Memory B cell (primary cell): ENCODE data around the gene FMN1.
A peak's percentile ranks its signal among the peaks of the same experiment; 100 is the strongest.

ENCODE experiments used
- ATAC-seq: fragments of 150-1000 bp; cut with Tn5 transposase; 2 replicates; pipeline ENCODE4 v1.10.0; 2021; ENCODE audit warnings: low read depth, mild to moderate bottlenecking, moderate library complexity
- DNase-seq, 2 donors: peaks; one replicate each; pipeline ENCODE4 v3.0.0; 2022; ENCODE audit warnings: low spot score in 2 of 2
- H3K27ac Mint-ChIP-seq: one replicate; pipeline ENCODE4 v1.8.0; 2022; ENCODE audit warnings: mild to moderate bottlenecking, moderate library complexity, mixed read lengths
- H3K27me3 Mint-ChIP-seq: one replicate; pipeline ENCODE4 v1.8.0; 2022; ENCODE audit warnings: mixed read lengths
- H3K36me3 Mint-ChIP-seq: one replicate; pipeline ENCODE4 v1.8.0; 2022; ENCODE audit warnings: mild to moderate bottlenecking, mixed read lengths
- H3K4me1 Mint-ChIP-seq: one replicate; pipeline ENCODE4 v1.8.0; 2022; ENCODE audit warnings: mixed read lengths
- H3K4me3 Mint-ChIP-seq: one replicate; pipeline ENCODE4 v1.8.0; 2022; ENCODE audit warnings: mild to moderate bottlenecking, moderate library complexity, mixed read lengths
- H3K9me3 Mint-ChIP-seq: one replicate; pipeline ENCODE4 v1.8.0; 2022; ENCODE audit warnings: mixed read lengths

The FMN1 gene

DNA sequence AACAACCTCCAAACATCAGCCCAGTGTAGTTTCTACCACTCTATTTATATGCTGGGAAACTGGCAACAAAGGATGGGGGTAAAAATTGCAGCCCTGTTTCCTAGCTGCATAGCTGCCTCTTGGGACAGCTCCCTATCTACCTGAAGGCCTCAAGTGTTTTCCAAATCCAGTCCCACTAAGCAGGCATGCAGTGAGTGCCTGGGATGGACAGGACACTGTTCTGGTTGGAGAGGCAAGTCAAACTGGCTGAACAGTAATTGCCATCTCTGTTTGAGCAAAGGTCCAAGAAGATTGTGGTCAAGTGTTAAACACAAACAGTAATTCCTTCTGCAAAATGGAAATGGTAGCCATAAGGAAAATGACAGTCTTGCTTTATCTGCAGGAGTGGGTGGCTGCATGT, 125.4 kb downstream of the FMN1 start:
- Mint-ChIP-seq H3K36me3 (no peaks in the 10 kb centered on the region), H3K9me3 (no peaks in the 10 kb centered on the region), H3K4me1 (peaks cover 12% of the 10 kb centered on the region), H3K4me3 (no peak overlapping the region), H3K27ac (no peak overlapping the region), H3K27me3 (peaks cover 12% of the 10 kb centered on the region)
- no peak for ATAC-seq
- no peak for DNase-seq

DNA sequence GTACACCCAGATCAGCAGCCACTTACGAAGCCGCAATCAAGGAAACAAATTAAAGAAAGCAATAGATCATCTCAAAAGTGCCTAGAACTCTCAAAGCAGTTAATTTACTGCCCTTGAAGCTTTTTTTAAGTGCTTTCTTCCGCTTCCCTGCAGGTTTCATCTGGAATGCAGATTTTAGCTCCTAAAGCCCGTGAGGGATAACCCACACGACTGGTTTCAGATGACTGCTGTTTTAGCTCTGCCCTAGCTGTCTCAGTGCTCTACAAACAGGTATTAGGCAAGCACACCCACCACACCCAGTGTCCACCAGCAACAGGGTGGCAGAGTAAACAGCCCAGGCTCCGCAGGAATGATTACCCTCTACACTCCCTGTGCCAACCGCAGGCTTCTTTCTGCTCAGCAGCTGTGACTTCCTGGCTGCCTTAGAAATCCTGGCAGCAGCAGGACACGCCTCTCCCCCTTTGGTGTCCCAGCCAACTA, 126.0 kb downstream of the FMN1 start:
- H3K27ac Mint-ChIP-seq = no peak overlapping the region

DNA sequence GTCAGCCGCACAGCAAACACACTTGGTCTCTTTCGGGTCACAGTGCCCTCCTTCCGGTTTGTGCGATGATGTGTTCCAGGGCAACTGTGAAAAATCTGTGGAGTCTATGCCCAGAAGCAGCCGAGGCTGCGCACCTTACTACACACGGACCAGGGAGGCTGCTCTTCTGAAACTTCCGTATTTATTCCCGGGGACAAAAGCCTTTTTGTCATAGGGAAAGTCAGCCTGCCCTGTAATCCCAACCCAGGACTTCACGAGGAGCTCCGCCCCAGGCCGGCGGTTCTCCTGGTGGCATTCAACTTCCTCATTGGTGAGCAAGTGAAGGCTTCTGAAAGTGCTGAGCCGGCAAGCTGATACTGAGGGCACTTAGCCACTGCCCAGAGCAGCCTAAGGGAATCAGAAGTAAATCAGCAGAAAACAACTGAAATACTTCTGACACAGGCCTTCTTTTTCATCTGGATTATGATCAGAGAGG, 126.5 kb downstream of the FMN1 start:
- ATAC-seq (peak; percentile 45), DNase-seq (peak in 1 of 2 donors; percentile 19)
- Mint-ChIP-seq H3K36me3 (no peaks in the 10 kb centered on the region), H3K9me3 (no peaks in the 10 kb centered on the region), H3K27me3 (peaks cover 10% of the 10 kb centered on the region), H3K27ac (no peak overlapping the region), H3K4me3 (peak overlapping the region; percentile 79), H3K4me1 (peaks cover 12% of the 10 kb centered on the region)

More for the DNA sequence above, 126.0 kb downstream of the FMN1 start:
- ATAC-seq (no peak), DNase-seq (no peak)
- H3K36me3 Mint-ChIP-seq = no peaks in the 10 kb centered on the region
- peak overlapping the region; percentile 0 for H3K4me3 Mint-ChIP-seq
- H3K4me1 Mint-ChIP-seq = peaks cover 12% of the 10 kb centered on the region
- no peaks in the 10 kb centered on the region for H3K9me3 Mint-ChIP-seq
- H3K27me3 Mint-ChIP-seq = peaks cover 10% of the 10 kb centered on the region

DNA sequence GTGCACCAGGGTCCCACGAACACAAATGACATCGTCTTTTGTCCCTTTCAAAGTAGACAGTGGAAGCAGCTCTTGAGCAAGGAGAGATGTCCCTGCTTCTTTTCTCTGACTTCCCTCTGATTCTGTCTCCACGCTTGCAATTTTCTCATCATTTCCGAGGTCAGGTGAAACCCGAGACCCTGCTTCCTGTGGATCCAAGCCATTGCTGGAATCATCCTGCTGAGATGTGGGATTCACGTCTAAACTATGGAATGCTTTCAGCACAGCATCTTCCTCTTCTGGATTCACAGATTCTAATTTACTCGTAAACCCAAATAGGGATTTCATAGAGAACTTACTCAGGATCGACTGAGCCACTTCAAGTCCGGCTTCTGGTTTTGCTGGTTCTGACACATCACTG, 127.1 kb downstream of the FMN1 start:
- DNase-seq = no peak
- Mint-ChIP-seq H3K9me3 (no peaks in the 10 kb centered on the region), H3K4me1 (peaks cover 12% of the 10 kb centered on the region), H3K4me3 (no peak overlapping the region), H3K27me3 (peaks cover 10% of the 10 kb centered on the region), H3K36me3 (no peaks in the 10 kb centered on the region), H3K27ac (no peak overlapping the region)
- ATAC-seq = no peak

DNA sequence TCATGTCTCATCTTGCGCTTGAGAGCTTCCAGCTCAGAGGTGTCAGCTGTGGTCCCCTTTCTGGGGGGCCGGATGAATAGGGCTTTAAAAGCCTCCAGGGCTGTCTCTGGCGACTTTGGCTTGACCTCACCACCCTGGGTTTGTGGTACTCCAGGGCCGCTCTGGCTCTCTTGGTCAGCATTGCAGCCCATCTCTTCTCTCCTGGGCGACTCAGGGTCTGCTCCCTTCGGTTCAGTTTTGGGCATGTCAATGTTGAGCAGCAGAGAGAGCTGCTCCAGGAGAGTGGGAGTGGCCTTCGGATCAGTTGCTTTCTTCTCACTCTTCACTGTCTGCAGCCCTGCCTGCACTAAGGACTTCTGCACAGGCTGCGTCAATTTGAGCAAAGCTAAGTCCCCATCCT, 127.9 kb downstream of the FMN1 start:
- no peak for ATAC-seq
- Mint-ChIP-seq H3K4me3 (no peak overlapping the region), H3K27me3 (peaks cover 10% of the 10 kb centered on the region), H3K9me3 (no peaks in the 10 kb centered on the region), H3K36me3 (no peaks in the 10 kb centered on the region), H3K4me1 (peaks cover 12% of the 10 kb centered on the region), H3K27ac (no peak overlapping the region)
- no peak for DNase-seq

DNA sequence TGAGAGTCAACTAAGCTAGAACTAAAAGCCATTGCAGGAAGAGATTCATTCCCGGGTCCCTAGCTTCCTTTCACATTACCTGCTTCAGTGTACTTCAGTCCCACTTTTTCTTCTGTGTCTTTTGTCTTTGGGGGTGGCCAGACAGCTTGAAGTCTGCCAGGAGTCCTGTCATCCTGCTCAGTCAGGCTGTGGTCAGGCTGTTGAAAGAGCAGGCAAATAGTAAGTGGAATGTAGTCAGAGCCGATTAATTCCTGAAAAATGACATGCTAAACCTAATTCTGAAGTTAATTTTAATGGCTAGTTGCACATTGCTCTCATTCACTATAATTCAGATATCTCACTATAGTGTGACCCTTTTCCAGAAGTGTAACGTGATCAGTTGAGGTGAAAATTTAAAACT, 129.6 kb downstream of the FMN1 start:
- H3K9me3 Mint-ChIP-seq = no peaks in the 10 kb centered on the region
- H3K4me3 Mint-ChIP-seq = no peak overlapping the region
- H3K27me3 Mint-ChIP-seq = peaks cover 10% of the 10 kb centered on the region
- H3K27ac Mint-ChIP-seq = no peak overlapping the region
- H3K4me1 Mint-ChIP-seq = peaks cover 12% of the 10 kb centered on the region
- H3K36me3 Mint-ChIP-seq = no peaks in the 10 kb centered on the region
- no peak for ATAC-seq
- DNase-seq = no peak

DNA sequence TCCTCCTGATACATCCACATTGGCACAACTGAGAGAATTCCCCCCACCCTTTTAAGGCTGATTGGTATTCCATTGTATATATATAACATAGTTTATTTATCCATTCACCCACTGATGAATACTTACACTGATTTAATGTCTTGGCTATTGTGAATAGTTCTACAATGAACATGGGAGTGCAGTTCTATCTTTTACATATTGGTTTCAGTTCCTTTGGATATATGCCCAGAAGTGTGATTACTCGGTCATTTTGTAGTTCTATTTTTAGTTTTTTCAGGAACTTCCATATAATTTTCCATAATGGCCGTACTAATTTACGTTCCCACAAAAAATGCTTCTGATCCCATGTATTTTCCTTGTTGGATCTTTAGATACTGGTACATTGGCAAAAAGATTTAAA, 135.3 kb downstream of the FMN1 start:
- Mint-ChIP-seq H3K27ac (no peak overlapping the region), H3K36me3 (no peaks in the 10 kb centered on the region), H3K4me3 (no peak overlapping the region), H3K27me3 (peaks cover 5% of the 10 kb centered on the region), H3K9me3 (no peaks in the 10 kb centered on the region), H3K4me1 (no peaks in the 10 kb centered on the region)
- ATAC-seq = no peak
- DNase-seq = no peak

DNA sequence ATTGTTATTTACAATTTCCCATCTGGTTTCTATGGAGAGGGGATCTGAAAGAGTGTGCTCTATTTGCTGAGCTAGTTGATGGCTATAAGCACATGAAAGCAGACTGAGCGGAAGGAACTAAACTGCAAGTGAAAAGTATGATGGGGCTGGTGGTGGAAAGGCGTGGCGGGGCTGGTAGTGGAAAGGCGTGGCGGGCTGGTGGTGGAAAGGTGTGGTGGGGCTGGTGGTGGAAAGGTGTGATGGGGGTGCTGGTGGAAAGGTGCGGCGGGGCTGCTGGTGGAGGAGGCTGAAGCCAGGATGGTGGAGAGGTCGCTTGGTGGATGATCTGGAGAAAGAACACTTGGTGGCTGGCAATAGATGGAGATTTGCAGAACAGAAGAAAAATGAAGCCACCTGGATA, 136.7 kb downstream of the FMN1 start:
- H3K27me3 Mint-ChIP-seq = peaks cover 5% of the 10 kb centered on the region
- DNase-seq = no peak
- H3K36me3 Mint-ChIP-seq = no peaks in the 10 kb centered on the region
- no peaks in the 10 kb centered on the region for H3K9me3 Mint-ChIP-seq
- no peak overlapping the region for H3K4me3 Mint-ChIP-seq
- no peak for ATAC-seq
- H3K4me1 Mint-ChIP-seq = no peaks in the 10 kb centered on the region
- no peak overlapping the region for H3K27ac Mint-ChIP-seq

DNA sequence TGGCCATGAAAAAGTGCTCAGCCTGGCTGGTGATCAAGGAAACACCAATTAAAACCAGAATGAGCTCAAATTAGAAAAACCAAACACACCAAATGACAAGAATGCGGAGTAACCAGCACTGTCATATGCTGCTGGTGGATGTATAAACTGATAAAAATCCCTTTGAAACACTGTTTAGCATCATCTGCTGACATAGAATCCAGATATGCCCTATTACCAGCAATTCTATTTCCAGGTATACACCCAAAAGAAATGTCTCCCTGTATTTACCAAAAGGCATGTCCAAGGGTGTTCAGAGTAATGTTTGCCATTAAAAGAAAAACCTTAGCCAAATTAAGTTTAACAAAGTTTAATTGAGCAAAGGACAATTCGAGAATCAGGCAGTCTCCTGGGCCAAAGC, 138.6 kb downstream of the FMN1 start:
- DNase-seq = no peak
- Mint-ChIP-seq H3K4me3 (no peak overlapping the region), H3K27ac (no peak overlapping the region), H3K4me1 (no peaks in the 10 kb centered on the region), H3K36me3 (no peaks in the 10 kb centered on the region), H3K9me3 (no peaks in the 10 kb centered on the region), H3K27me3 (peaks cover 8% of the 10 kb centered on the region)
- ATAC-seq = no peak

DNA sequence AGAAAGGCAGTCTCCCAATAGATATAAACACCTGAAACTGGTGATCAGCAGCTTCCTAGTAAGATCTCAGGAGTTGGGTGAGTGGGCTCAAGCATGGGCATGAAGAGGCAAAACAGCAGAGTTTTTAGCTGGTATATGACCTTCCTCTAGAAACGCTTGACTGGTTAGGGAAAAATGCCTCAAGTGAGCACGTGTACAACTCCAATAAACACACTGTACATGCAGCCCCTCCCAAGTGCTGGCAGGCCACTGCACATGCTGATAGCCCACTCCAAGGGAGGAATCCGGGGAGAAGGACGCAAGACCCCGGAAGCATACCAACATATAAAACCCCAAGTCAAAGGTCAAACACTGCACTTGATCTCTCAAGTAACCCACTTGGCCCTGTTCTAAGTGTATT, 143.0 kb downstream of the FMN1 start:
- H3K9me3 Mint-ChIP-seq = peaks cover 5% of the 10 kb centered on the region
- H3K4me3 Mint-ChIP-seq = no peak overlapping the region
- no peaks in the 10 kb centered on the region for H3K4me1 Mint-ChIP-seq
- ATAC-seq (no peak), DNase-seq (no peak)
- H3K27ac Mint-ChIP-seq = no peak overlapping the region
- no peaks in the 10 kb centered on the region for H3K36me3 Mint-ChIP-seq
- peaks cover 7% of the 10 kb centered on the region for H3K27me3 Mint-ChIP-seq

DNA sequence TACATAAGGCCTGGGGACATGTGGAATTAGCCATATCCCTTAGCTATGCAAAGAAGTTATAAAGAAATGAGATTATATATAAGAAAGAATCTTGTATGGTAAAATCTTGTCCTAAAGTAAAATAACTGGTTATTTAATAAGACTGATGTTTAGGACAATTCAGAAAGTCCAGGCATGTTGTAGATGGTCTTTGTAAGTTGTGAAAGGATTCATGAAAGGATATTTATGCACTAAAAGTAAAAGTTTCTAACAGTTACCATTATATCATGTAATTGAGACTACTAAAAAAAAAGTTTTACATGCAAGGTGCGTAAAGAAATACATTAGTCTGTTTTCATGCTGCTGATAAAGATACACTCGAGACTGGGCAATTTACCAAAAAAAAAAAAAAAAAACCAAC, 146.3 kb downstream of the FMN1 start:
- H3K4me1 Mint-ChIP-seq = no peaks in the 10 kb centered on the region
- no peak overlapping the region for H3K27ac Mint-ChIP-seq
- DNase-seq = no peak
- peaks cover 13% of the 10 kb centered on the region for H3K27me3 Mint-ChIP-seq
- peaks cover 2% of the 10 kb centered on the region for H3K36me3 Mint-ChIP-seq
- peaks cover 10% of the 10 kb centered on the region for H3K9me3 Mint-ChIP-seq
- H3K4me3 Mint-ChIP-seq = no peak overlapping the region
- ATAC-seq = no peak

DNA sequence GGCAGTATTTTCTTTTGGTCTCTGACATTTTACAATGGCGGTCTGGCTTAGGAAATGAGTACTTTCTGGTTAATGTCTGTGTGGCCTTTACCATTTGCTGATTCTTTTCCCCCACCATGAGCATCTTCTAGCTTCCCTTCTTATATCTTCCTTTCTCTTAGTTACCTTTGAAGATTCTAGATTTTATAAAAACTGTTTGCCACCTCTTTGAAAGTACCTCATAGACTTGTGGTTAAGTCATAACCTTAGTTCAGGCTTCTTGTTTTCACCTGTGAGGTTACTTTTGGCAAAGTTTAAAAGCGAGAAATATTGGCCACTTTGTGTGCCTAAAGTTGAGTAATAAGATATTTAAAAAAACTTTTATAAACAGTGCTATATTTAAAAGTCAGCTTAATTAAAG, 147.4 kb downstream of the FMN1 start:
- H3K4me1 Mint-ChIP-seq = no peaks in the 10 kb centered on the region
- H3K36me3 Mint-ChIP-seq = peaks cover 2% of the 10 kb centered on the region
- DNase-seq (no peak), ATAC-seq (no peak)
- peaks cover 13% of the 10 kb centered on the region for H3K27me3 Mint-ChIP-seq
- H3K27ac Mint-ChIP-seq = no peak overlapping the region
- peaks cover 11% of the 10 kb centered on the region for H3K9me3 Mint-ChIP-seq
- H3K4me3 Mint-ChIP-seq = no peak overlapping the region

DNA sequence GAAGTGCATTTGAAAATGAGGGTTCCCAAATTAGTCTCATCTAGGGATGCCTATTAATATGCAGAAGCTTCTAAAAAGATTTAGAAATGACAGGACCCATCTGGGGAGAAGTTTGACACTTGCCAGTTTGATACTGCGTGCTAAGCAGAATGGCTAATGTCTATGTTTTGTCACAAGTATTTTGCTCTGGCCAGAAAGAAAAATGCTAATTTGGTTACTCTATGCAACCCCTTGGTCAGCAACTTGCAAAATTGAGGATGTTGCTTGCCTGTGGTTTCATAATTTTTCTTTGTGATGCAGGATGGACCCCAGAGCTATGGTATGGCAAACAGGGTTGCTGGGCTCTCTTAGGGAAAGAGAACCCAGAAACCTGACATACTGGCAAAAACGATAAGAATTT, 148.2 kb downstream of the FMN1 start:
- ATAC-seq = no peak
- Mint-ChIP-seq H3K27me3 (peaks cover 11% of the 10 kb centered on the region), H3K9me3 (peaks cover 13% of the 10 kb centered on the region), H3K27ac (no peak overlapping the region), H3K4me1 (no peaks in the 10 kb centered on the region), H3K36me3 (peaks cover 2% of the 10 kb centered on the region), H3K4me3 (no peak overlapping the region)
- DNase-seq = no peak

DNA sequence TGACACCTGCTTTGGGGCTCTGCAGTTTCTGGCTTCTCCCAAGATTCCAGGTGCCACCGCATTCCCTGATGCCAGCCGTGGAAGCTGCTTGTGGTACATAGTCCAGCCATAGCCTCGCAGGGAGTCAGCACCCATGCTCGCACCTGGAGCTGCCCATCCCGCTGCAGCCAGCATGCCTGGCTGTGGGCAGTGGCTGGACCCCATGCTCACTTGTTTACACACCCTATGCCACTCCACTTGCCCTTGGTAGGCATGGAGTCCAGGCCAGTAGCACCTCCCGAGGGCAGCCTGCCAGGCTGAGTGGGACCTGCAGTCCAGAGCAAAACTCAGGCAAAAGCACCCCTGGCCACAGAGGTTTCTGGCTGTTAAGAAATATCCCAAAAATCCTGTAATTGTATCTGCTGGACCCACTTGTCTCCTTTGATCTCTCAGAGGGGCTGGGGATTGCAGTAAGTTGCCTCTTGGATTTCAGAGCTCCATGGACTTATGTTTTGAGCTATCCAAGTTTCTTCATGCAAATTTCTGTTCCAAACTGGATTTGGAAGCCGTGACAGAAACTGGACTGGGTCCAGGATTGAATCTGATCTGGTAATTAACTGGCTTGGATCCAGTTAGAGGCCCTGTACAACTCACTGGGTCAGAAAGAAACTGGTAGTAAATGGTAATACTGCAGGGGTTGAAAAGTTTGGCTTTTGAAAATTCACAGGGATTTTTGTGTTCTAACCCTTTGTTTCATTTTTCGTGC, 149.3 kb downstream of the FMN1 start:
- Mint-ChIP-seq H3K27ac (no peak overlapping the region), H3K27me3 (peaks cover 10% of the 10 kb centered on the region)
- no peak for ATAC-seq

DNA sequence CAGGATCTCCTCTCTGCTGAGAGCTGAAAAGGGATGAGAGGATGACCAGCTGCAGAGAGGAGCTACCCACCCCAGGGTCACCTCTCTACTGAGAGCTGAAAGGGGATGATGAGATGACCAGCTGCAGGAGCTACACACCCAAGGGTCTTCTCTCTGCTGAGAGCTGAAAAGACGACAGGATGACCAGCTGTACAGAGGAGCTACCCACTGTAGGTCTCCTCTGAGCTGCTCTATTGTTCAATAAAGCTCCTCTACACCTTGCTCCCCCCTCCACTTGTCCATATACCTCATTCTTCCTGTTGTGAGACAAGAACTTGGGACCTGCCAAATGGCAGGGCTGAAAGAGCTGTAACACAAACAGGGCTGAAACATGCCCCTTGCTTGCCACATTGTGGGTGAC, 149.9 kb downstream of the FMN1 start:
- H3K27me3 Mint-ChIP-seq = peaks cover 15% of the 10 kb centered on the region
- H3K4me1 Mint-ChIP-seq = no peaks in the 10 kb centered on the region
- ATAC-seq (no peak), DNase-seq (no peak)
- no peak overlapping the region for H3K27ac Mint-ChIP-seq
- H3K36me3 Mint-ChIP-seq = peaks cover 2% of the 10 kb centered on the region
- peaks cover 11% of the 10 kb centered on the region for H3K9me3 Mint-ChIP-seq
- H3K4me3 Mint-ChIP-seq = no peak overlapping the region

More for the DNA sequence above, 149.3 kb downstream of the FMN1 start:
- Mint-ChIP-seq H3K4me1 (no peaks in the 10 kb centered on the region), H3K9me3 (peaks cover 13% of the 10 kb centered on the region), H3K36me3 (peaks cover 2% of the 10 kb centered on the region), H3K4me3 (no peak overlapping the region)
- DNase-seq = no peak
